Measurements from ENCODE around the gene ADAMTSL3.

Gene ADAMTSL3

GRCh38 chr15:83905556-83906273 is 251.8 kb downstream of the ADAMTSL3 start:
- no peak for DNase-seq (ENCODE audit: low read depth)
- H3K4me3 ChIP-seq (ENCODE audit: low read depth, low read length) = no peak overlapping the region
- TF ChIP-seq CTCF (IDR thresholded peaks at IDR 0.05; ENCODE audit: low read depth, low read length, missing control alignments) = no peak

GRCh38 chr15:83911345-83911744 is 257.4 kb downstream of the ADAMTSL3 start:
- DNase-seq (ENCODE audit: low read depth) = no peak
- no peak for TF ChIP-seq CTCF (IDR thresholded peaks at IDR 0.05; ENCODE audit: low read depth, low read length, missing control alignments)
- no peak overlapping the region for H3K4me3 ChIP-seq (ENCODE audit: low read depth, low read length)

- no peak for TF ChIP-seq CTCF (IDR thresholded peaks at IDR 0.05; ENCODE audit: low read depth, low read length, missing control alignments)
- no peak for DNase-seq (ENCODE audit: low read depth)
Observed at GRCh38 chr15:83912343-83912742, 258.4 kb downstream of the ADAMTSL3 start.

GRCh38 chr15:83913034-83913632 is 259.2 kb downstream of the ADAMTSL3 start:
- no peak overlapping the region for H3K4me3 ChIP-seq (ENCODE audit: low read depth, low read length)
- TF ChIP-seq CTCF (IDR thresholded peaks at IDR 0.05; ENCODE audit: low read depth, low read length, missing control alignments) = no peak
- no peak for DNase-seq (ENCODE audit: low read depth)

More at GRCh38 chr15:83912343-83912742, 258.4 kb downstream of the ADAMTSL3 start:
- no peak overlapping the region for H3K4me3 ChIP-seq (ENCODE audit: low read depth, low read length)

GRCh38 chr15:83914906-83915305 is 261.0 kb downstream of the ADAMTSL3 start:
- DNase-seq (ENCODE audit: low read depth) = no peak
- H3K4me3 ChIP-seq (ENCODE audit: low read depth, low read length) = no peak overlapping the region
- TF ChIP-seq CTCF (IDR thresholded peaks at IDR 0.05; ENCODE audit: low read depth, low read length, missing control alignments) = no peak

GRCh38 chr15:83917432-83917831 is 263.5 kb downstream of the ADAMTSL3 start:
- no peak overlapping the region for H3K4me3 ChIP-seq (ENCODE audit: low read depth, low read length)
- TF ChIP-seq CTCF (IDR thresholded peaks at IDR 0.05; ENCODE audit: low read depth, low read length, missing control alignments) = no peak
- no peak for DNase-seq (ENCODE audit: low read depth)

- no peak for DNase-seq (ENCODE audit: low read depth)
- TF ChIP-seq CTCF (IDR thresholded peaks at IDR 0.05; ENCODE audit: low read depth, low read length, missing control alignments) = no peak
Observed at GRCh38 chr15:83918011-83918410, 264.1 kb downstream of the ADAMTSL3 start.

More at GRCh38 chr15:83918011-83918410, 264.1 kb downstream of the ADAMTSL3 start:
- H3K4me3 ChIP-seq (ENCODE audit: low read depth, low read length) = no peak overlapping the region

Data from GM12864 (cell line).